ENCODE data around the gene CDCA7. TPM values are rescaled to one million over a fixed set of nuclear protein-coding genes. Genes with fewer than 3 reads are reported as not detected.
A peak's percentile ranks its signal among the peaks of the same experiment; 100 is the strongest.

The CDCA7 gene
- total and polyA plus RNA-seq, 2 of the 13 experiments (the other 11 are each of a cell fraction or from before 2014, with no cell fraction given): 46.2 to 57.8 TPM

GRCh38 chr2:173402405-173402974, 47.8 kb downstream of the CDCA7 start (continued):
- TF ChIP-seq THRA (CRISPR knock-in tag; IDR thresholded peaks at IDR 0.05; ENCODE audit: borderline replicate concordance) (0 out of 2 replicates have a peak, but pooled peaks have one; percentile 19), ZNF205 (CRISPR knock-in tag; IDR thresholded peaks at IDR 0.05) (0 out of 2 replicates have a peak, but pooled peaks have one; percentile 69), FOXA3 (CRISPR knock-in tag; IDR thresholded peaks at IDR 0.05) (peak; percentile 21; the same call in 1 of the 2 replicates), FIP1L1 (IDR thresholded peaks at IDR 0.05; ENCODE audit: borderline replicate concordance, insufficient read depth, low read depth, low read length) (no peak), SKI (IDR thresholded peaks at IDR 0.05; ENCODE audit: partially characterized antibody) (peak; percentile 61), FOXK1 (CRISPR knock-in tag; IDR thresholded peaks at IDR 0.05; ENCODE audit: borderline replicate concordance, low read depth) (peak; percentile 36; the same call in 1 of the 2 replicates), ZNF503 (CRISPR knock-in tag; IDR thresholded peaks at IDR 0.05) (no peak), ZNF766 (CRISPR knock-in tag; IDR thresholded peaks at IDR 0.05; ENCODE audit: borderline replicate concordance) (no peak), ZNF124 (CRISPR knock-in tag; IDR thresholded peaks at IDR 0.05) (peak; percentile 81), SNAI1 (CRISPR knock-in tag; IDR thresholded peaks at IDR 0.05; ENCODE audit: borderline replicate concordance) (no peak), SOX6 (IDR thresholded peaks at IDR 0.05) (no peak), SOX6 (CRISPR knock-in tag; IDR thresholded peaks at IDR 0.05) (peak; percentile 31; the same call in 1 of the 2 replicates), SIN3A (IDR thresholded peaks at IDR 0.05; ENCODE audit: borderline replicate concordance, low read depth, low read length) (no peak), ZFYVE20 (CRISPR knock-in tag; IDR thresholded peaks at IDR 0.05; ENCODE audit: borderline replicate concordance, low read depth) (no peak), CBX5 (CRISPR knock-in tag; IDR thresholded peaks at IDR 0.05; ENCODE audit: borderline replicate concordance) (peak; percentile 47; the same call in 1 of the 2 replicates), ZNF777 (CRISPR knock-in tag; IDR thresholded peaks at IDR 0.05) (no peak), ZFP36L1 (CRISPR knock-in tag; IDR thresholded peaks at IDR 0.05) (no peak), ZNF354B (CRISPR knock-in tag; IDR thresholded peaks at IDR 0.05) (no peak), HINFP (CRISPR knock-in tag; IDR thresholded peaks at IDR 0.05; ENCODE audit: low read depth) (peak; percentile 72; the same call in 1 of the 2 replicates), ZMYM4 (CRISPR knock-in tag; IDR thresholded peaks at IDR 0.05) (no peak; the same call in 1 of the 2 replicates), ISL2 (CRISPR knock-in tag; IDR thresholded peaks at IDR 0.05) (0 out of 2 replicates have a peak, but pooled peaks have one; percentile 54), TARDBP (CRISPR knock-in tag; IDR thresholded peaks at IDR 0.05) (0 out of 2 replicates have a peak, but pooled peaks have one; percentile 23), ZNF720 (CRISPR knock-in tag; IDR thresholded peaks at IDR 0.05) (no peak), ZBTB42 (CRISPR knock-in tag; IDR thresholded peaks at IDR 0.05) (no peak), E2F2 (CRISPR knock-in tag; IDR thresholded peaks at IDR 0.05; ENCODE audit: borderline replicate concordance) (no peak), ZNF430 (CRISPR knock-in tag; IDR thresholded peaks at IDR 0.05) (no peak)

All from HepG2 (cell line).